Measurements from ENCODE around the gene CDHR2.

The CDHR2 gene

DNA sequence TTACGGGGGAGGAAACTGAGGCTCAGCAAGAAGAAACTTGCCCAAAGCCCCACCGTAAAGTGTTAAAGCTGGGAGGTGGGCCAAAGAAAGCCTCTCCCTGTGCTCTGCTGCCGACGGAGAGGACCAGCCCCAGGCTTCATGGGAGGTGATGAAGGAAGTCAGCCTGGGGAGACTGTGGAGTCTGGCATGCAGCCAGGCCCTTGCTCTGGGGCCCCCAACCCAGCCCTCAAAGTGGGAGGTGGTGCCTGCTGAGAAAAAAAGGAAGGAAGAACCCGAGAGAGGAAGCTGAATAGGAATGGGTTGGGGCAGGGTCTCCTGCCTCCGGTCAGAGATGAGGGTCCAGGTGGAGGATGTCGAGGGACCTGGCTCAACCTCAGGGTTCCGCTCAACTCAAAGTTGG, 15.8 kb upstream of the CDHR2 start:
- TF ChIP-seq CTCF (IDR thresholded peaks at IDR 0.05; ENCODE audit: low read depth, low read length) = no peak
- no peak overlapping the region for H3K4me3 ChIP-seq (ENCODE audit: low read depth, low read length)

DNA sequence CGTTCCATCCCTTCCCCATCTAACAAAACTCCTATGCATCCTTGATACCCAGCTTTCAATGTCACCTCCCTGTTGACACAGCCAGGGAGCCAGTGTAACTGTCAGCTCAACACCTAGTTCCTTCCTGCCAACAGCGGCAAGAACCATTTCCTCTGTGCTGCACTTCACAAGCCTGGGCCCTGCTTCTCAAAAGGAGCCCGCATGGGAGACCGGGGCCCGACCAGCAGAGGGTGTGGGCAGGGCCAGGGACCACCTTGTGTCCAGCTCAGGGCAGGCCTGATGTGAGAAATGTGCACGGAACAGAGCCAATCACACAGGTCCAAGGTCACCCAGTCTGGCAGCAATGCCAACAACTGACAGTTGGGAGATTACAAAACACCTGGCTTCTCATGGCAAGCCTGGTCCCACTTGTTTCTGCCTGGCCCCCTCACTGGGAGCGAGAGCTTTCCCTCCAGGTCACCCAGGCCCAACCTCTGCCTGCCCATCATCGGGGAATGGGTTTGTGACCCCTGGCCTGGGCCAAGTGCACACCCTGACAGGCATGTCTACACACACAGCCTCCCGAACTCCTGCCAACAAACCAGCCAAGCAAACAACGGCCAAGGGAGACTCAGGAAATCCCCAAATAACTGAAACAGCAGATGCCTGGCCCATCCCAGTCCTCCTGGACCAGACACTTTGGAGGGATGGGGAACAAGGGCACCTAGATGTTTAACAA, 15.1 kb upstream of the CDHR2 start:
- no peak for TF ChIP-seq CTCF (IDR thresholded peaks at IDR 0.05; ENCODE audit: low read depth, low read length)
- no peak overlapping the region for H3K4me3 ChIP-seq (ENCODE audit: low read depth, low read length)

GRCh38 chr5:176534640-176535039, 14.5 kb upstream of the CDHR2 start:
- TF ChIP-seq CTCF (IDR thresholded peaks at IDR 0.05; ENCODE audit: low read depth, low read length) = no peak

GRCh38 chr5:176535101-176535663, 14.0 kb upstream of the CDHR2 start:
- peak overlapping the region; percentile 94 for H3K4me3 ChIP-seq (ENCODE audit: low read depth, low read length)
- TF ChIP-seq CTCF (IDR thresholded peaks at IDR 0.05; ENCODE audit: low read depth, low read length) = no peak

More at GRCh38 chr5:176534640-176535039, 14.5 kb upstream of the CDHR2 start:
- H3K4me3 ChIP-seq (ENCODE audit: low read depth, low read length) = no peak overlapping the region

DNA sequence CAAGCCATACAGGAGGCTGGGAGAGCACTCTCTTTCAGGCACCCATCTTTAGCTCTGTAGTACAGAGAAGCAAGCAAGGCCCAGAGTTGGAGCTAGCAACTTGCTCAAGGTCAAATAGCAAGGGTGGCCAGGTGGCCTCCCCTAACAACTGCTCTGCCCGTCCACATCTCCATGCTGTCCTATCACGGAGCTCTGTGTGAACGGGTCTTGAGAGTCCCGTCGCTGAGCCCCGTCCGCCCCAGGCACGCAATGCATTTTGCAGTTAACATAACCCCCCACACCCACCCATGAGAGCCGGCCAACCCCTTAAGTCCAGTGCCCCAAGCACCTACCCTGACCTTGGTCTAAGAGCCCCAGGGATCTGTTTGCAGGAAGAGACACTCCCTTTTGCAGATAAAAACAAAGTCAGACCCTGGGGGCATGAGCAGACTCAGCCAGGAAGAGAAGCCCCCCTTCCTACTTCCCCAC, 13.4 kb upstream of the CDHR2 start:
- TF ChIP-seq CTCF (IDR thresholded peaks at IDR 0.05; ENCODE audit: low read depth, low read length) = no peak
- H3K4me3 ChIP-seq (ENCODE audit: low read depth, low read length) = peak overlapping the region; percentile 94

GRCh38 chr5:176536132-176536901, 12.8 kb upstream of the CDHR2 start:
- H3K4me3 ChIP-seq (ENCODE audit: low read depth, low read length) = peak overlapping the region; percentile 94
- no peak for TF ChIP-seq CTCF (IDR thresholded peaks at IDR 0.05; ENCODE audit: low read depth, low read length)
